GM21717 (cell line): Measurements from ENCODE around the gene SERPINB8.
"Not testable (repeated sequence)": the region's sequence is repeated elsewhere in the genome, so short reads cannot be mapped to it uniquely, and the experiment has no call there.

Experiments used
- ATAC-seq: cut with Tn5 transposase; IDR thresholded peaks from one replicate; pipeline ENCODE4 v1.9.1; 2021; ENCODE audit warnings: mild to moderate bottlenecking, moderate library complexity; ENCODE audit not compliant: unreplicated experiment

The SERPINB8 gene

DNA sequence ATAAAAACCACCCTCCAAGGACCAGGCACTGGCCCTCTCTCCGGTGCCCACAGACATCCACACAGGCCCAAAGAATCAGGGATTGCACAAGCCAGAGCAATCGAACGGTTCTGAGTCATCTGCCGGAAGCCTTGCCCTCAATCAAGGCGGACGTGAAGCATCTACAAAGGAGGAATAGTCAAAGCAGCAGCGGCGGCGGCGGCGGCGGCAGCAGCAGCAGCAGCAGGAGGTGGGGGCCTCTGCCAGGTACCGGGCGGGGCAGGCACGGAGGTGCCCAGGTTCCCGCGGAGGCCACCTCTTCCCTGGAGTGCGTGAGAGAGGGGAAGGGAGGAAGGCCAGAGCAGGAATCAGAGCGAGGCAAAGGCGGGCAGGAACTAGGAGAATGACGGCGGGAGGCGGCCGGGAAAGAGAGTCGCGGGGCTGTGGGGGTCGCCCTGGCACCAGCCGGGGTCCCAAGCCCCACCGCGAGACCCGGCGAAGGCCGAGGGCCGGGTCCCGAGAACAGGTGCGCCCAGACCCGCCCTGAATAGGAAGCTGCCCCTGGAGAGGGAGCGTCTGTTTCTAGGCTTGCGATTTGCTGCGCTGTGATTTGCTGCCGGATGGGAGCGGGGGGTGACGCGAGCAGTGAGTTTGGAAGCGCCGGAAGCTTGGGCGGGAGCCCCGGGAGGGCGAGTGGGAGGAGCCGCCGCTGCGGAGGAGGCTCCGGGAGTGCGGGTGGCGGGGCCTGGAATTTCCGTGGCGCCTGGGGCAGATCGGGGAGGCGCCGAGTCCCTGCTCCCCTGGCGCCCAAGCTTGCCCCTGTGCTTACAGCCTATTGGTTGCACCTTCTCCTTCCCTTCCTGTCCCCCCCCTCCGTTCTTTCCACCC is at the start of gene SERPINB8:
SERPINB8 (plus strand) TSS at position 140 of the 867 bp plus-strand sequence. CDS start 8,228 bp downstream, outside the sequence.
- ATAC-seq = peak; percentile 95

DNA sequence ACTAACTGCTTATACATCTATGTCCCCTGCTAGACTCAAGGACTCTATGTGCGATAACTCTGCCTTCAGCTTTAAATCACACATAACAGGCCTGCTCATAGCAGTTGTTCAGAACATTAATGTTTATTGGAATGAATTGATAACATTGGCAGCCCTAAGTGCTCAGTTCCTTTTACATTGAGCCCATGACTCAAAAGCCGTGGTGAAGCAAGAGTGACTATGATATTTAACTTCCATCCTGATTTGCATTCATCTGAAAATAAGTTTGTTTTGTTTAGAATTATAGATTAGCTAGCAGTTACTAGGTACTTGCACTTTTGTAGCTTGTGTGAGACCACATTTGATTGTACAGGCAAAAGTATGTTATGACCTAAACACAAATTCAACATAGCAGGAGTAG is 47.8 kb upstream of the SERPINB8 start:
- ATAC-seq = no peak

GRCh38 chr18:63924551-63924950 is 45.3 kb upstream of the SERPINB8 start:
- ATAC-seq = no peak

- ATAC-seq = no peak
These were observed 41.5 kb upstream of the SERPINB8 start for GRCh38 chr18:63928331-63928730.

GRCh38 chr18:63929369-63929768 is 40.5 kb upstream of the SERPINB8 start:
- not testable (repeated sequence) for ATAC-seq

- no peak for ATAC-seq
These were observed 39.0 kb upstream of the SERPINB8 start for GRCh38 chr18:63930773-63931354.

DNA sequence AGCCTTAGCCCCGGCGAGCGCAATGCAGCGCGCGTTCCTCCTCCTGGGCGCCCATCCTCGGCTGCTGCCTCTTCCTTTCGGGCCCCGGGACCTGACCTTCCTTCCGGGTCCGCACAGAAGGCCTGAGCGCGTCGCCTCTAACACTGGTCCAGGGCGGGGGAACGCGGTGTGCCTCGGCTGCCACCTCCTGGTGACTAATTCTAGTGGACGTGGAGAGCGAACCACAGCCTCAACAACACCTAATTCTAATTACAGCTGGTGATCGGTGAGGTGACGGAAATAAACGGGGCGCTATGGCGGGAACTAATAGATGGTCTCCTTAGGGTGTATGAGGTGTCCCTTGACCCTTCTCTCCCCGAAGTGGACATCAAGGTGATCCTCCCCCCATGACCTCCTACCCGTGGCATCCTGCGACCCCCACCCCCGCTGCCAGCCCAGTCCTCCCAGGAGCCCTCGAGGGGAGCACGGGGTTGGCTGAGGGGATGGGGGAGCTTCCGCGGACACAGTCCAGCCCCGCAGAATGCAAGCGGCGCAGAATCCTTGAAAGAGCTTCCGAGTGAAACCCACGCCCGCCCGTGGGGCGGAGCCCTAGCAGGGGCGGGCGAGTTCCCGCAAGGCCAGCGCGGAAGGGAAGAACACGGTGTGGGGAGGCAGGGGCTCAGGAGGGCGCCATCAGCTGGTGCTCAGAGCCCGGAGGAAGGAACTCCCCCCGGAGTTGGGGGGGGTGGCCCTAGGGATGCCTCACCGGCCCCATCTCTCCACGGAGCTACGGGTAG is 33.5 kb upstream of the SERPINB8 start:
- ATAC-seq = peak; percentile 96

- peak; percentile 35 for ATAC-seq
These were observed 32.9 kb upstream of the SERPINB8 start for GRCh38 chr18:63936932-63937393.

- ATAC-seq = no peak
These were observed 29.9 kb upstream of the SERPINB8 start for GRCh38 chr18:63940008-63940407.

GRCh38 chr18:63940543-63941050 is 29.3 kb upstream of the SERPINB8 start:
- ATAC-seq = not testable (repeated sequence)

GRCh38 chr18:63947051-63947790 is 22.7 kb upstream of the SERPINB8 start:
- no peak for ATAC-seq

DNA sequence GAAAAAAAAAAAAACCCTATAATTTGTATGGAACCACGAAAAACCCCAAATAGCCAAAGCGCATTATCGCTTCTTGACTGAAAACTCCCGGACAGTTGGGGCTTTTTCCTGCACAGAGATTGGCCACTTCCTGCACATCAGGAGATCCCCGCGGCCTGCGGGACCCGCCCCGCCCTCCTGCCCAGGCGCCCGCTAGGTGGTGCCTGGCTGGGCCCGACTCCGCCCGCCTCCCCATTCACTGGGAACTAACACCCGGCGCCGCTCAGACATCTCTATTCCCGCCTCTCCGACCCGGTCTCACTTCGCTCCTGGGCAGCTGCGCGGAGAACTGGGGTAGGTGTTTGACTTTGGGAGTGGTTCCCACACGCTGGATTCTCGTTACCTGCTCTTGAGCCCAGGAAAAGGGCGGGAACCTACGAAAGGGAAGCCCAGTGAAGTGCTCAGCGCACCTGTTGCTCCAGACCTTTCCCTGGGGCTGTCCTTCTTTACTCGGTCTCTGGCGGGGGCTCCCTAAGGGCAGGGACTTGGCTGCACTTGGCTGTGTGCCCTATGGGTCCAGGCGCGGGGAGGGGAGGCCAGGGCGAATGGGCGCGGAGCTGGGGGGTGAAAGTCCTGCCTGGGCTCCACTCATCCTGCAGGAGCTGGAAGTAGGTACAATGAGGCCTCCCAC is 20.7 kb upstream of the SERPINB8 start, which contains the start of gene HMSD:
HMSD (plus strand) TSS at position 234 of the 670 bp plus-strand sequence. CDS start 4,155 bp downstream, outside the sequence.
- ATAC-seq = peak; percentile 86

GRCh38 chr18:63951302-63951705 is 18.6 kb upstream of the SERPINB8 start:
- ATAC-seq = peak; percentile 52

- no peak for ATAC-seq
These were observed 16.1 kb upstream of the SERPINB8 start for GRCh38 chr18:63953811-63954210.

DNA sequence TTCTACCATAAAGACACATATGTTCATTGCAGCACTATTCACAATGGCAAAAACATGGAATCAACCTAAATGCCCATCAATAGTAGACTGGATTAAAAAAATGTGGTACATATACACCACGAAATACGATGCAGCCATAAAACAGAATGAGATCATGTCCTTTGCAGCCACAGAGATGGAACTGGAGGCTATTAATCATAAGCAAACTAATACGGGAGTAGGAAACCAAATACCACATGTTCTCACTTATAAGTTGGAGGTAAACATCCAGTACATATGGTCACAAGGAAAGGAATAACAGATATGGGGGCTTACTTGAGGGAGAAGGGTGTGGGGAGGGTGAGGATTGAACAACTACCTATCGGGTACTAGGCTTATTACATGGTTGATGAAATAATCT is 13.1 kb upstream of the SERPINB8 start:
- ATAC-seq = no peak

DNA sequence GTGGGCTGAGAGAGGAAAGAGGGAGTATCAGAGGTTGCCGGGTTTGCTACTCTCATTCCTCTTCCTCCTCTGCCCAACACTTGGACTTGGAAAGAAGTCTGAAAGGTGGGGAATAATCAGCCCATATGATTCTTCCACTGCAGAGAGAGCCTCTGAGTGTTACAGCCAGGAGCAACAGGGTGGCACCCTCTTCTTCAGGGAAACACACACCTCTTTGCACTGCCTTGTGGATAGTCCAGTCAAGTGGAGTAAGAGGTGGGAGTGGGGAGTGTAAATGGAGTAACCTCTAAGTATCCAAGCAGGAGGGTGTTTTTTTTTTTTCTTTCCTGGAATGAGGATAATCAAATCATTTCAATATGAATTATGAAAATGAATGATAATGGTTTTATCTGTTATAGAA is 9.0 kb upstream of the SERPINB8 start:
- no peak for ATAC-seq

DNA sequence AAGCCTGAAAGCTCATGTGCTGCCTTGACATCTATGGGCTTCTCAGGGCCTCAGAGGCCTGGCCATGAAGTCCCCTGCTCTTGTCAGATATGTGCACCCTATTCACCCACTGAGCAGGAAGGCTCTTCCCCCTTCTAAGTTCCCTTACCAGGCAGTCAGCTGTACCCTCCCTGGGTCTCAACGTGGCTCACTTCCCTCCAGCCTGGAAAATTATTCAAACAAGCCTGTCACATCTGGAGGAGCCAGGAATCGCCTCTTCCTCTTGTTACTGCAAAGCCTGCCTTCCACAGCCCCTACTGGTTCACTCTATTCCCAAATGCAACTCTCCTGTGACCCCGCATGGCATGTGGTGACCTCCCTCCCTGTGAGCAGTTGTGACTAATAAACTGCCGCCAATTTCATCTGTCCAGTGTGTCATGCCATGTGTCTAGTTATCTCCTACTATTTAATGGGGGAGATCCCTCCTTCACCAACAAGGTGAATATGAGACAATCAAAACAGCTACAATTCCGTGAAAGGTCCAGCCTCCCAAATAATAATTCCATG is 8.4 kb upstream of the SERPINB8 start:
- no peak for ATAC-seq

DNA sequence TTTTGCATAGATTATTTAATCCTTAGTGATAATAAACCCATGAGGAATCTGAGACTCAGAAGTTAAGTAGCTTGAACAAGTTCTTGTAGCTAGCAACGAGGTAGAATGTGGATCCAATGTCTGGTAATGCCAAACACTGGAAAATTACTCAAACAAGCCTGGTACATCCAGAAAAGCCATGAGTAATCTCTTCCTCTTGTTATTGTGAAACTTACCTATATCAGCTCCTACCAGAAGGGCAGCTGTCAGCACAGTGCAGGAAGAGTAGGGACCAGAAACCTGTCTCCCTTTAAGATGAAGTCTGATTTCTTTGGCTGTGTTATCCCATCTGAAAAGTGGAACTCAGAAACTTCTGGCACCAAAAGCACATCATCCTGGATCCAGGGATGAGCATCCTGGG is 7.7 kb upstream of the SERPINB8 start:
- ATAC-seq = no peak

DNA sequence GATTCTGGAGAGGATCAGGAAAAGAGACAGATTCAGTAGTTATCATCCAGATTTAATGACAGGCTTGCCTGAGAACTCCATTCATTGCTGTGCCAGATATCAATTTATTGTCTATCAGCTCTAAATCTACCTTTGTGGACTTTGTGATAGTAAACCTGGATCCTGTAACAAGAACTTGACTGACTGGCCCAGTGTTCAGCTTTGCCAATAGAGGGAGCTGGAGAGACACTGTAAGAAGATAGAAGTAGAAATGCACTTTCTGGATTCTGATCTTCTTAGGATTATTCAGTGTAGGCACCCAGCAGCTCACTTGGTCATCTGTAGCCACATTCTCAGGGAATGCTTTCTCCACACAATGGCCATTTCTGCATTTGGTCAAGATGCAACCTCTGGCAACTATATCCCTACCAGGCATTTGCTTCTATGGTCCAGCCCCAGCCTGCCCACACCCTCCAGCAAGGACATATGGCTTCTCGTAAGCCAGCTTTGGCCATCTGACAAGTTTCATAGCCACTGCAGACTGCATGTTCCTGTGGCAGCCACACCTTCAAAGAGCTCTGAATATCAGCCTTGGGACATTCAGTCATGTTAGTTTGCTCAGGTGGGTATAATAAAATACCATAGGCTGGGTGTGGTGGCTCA is 6.1 kb upstream of the SERPINB8 start:
- peak; percentile 77 for ATAC-seq
